ENCODE data around the gene ANO9.
"Not testable (repeated sequence)": the region's sequence is repeated elsewhere in the genome, so short reads cannot be mapped to it uniquely, and the experiment has no call there.

ANO9 gene

GRCh38 chr11:398826-399225 lies 43.0 kb downstream of the ANO9 start:
- peak; percentile 17 for DNase-seq

DNA sequence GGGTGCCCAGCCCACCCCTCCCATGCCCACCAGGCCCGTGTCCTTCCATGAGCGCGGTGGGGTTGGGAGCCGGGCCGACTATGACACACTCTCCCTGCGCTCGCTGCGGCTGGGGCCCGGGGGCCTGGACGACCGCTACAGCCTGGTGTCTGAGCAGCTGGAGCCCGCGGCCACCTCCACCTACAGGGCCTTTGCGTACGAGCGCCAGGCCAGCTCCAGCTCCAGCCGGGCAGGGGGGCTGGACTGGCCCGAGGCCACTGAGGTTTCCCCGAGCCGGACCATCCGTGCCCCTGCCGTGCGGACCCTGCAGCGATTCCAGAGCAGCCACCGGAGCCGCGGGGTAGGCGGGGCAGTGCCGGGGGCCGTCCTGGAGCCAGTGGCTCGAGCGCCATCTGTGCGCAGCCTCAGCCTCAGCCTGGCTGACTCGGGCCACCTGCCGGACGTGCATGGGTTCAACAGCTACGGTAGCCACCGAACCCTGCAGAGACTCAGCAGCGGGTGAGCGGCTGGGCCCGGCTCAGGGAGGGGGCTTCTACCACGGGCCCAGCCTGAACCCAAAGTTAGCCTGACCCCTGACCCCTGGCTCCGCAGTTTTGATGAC lies 44.8 kb downstream of the ANO9 start:
- peak; percentile 63 for DNase-seq

DNA sequence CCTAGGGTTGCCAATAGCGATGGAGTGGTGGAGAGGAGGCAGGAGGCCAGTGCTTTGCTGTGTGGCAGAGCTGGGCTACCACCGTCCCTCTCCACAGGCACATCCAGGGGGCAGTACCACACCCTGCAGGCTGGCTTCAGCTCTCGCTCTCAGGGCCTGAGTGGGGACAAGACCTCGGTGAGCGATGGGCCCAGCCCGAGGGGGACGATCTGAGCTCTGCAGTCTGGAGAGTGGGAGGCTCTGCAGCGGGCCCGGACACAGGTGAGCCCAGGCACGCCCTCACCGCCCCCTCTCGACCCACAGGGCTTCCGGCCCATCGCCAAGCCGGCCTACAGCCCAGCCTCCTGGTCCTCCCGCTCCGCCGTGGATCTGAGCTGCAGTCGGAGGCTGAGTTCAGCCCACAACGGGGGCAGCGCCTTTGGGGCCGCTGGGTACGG lies 45.3 kb downstream of the ANO9 start:
- peak; percentile 35 for DNase-seq

GRCh38 chr11:395866-396265 lies 45.9 kb downstream of the ANO9 start:
- no peak for DNase-seq

DNA sequence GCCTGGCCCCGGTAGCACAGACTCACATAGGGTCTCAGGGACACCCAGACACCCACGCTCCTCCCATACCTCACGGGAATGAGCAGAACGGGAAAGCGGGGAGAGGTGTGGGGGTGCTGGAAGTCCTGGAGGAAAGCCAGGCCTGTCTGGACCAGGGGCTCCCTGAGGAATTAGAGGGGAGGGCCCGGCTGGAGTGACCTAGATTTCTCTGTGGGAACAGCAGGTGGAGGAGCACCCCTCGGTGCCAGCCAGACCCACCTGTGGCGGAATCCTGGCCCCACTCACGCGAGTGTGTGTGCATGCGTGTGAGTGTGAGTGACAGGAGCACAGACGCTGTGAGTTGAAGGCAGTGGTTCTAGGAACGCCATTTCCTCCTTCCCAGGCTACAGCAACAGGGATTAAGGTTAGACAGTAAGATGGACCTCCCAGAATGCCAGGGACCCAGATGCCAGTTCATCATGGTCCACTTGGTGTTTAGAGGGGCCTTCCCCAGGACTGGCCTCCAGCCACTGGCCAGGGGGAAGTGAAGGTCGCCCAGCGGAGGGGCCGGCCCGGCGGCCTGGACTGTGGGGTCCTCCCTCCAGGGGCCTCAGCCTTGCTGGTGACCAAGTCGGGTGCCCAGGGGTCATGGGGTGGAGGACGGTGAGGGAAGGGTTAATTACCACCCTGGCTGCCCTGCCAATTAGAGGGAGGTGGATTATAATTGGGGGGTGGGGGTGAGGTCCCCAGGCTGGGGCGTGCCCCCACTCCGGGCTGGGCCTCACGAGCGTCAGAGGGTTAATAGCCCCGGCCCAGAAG lies 46.8 kb downstream of the ANO9 start:
- DNase-seq: no peak

DNA sequence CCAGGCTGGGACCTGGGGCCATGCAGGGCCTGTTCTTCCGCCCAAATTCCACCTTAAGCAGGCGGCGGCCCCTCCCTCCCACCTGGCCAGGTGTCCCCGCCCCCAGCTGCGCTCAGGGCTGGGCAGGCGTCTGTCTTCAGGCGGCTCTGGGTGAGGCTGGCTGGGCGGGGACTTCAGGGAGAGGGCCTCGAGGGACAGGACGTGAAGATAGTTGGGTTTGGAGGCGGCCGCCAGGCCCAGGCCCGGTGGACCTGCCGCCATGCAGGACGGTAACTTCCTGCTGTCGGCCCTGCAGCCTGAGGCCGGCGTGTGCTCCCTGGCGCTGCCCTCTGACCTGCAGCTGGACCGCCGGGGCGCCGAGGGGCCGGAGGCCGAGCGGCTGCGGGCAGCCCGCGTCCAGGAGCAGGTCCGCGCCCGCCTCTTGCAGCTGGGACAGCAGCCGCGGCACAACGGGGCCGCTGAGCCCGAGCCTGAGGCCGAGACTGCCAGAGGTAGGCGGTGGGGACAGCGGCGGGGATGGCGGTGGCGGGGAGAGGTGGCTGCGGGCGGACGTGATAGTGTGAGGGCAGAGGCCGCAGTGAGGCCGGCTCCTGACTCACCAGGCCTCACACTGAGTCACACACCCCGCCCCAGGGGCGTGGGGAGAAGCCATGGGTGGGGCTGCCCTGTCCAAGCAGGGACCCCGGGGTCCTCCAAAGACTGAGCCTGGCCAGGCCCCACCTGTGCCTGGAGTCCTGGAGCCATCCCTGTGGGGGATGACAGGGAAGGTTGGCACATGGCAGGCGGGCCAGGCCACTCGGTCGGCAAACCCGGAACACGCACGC lies 47.6 kb downstream of the ANO9 start, which contains the start of gene PKP3:
Gene PKP3 (plus strand): TSS at position 176 of the 824 bp plus-strand sequence. CDS start 84 bp downstream, at position 260.
- DNase-seq: no peak

DNA sequence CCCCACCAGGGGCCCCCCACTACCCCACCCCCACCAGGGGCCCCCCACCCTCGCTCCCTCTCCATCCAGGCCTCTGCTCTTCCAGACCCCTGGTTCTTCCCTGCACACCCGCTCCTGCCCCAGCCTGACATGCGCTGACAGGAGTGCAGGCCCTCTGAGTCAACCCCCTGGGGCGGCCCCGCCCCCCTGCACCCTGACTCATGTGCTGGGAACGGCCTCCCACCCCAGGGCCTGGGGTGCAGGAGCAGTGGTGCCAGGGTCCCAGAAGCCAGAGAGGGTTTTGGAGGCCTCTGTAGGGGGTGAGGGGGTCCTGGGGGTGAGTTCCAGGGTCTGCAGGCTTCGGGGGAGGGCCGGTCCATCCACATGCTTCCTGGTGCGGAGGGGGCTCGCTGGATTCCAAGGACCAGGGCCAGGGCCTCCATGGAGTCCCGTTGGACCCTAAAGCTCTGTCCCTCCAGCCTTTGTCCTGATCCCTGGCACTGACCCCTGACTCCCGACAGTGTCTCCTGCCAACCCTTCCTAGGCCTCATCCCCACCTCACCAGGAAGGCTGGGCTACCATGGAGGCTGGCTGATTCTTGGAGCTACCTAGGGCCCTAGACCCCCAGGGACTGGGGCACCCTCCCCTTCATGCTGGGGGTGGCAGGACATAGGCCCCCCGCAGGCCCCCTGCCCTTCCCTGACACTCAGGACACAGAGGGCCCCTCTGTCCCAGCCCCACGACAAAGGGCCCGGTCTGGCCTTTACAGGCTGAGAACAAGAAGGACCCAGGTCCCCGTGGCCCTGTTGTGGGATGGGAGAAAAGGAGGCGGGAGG lies 48.4 kb downstream of the ANO9 start:
- DNase-seq: no peak

DNA sequence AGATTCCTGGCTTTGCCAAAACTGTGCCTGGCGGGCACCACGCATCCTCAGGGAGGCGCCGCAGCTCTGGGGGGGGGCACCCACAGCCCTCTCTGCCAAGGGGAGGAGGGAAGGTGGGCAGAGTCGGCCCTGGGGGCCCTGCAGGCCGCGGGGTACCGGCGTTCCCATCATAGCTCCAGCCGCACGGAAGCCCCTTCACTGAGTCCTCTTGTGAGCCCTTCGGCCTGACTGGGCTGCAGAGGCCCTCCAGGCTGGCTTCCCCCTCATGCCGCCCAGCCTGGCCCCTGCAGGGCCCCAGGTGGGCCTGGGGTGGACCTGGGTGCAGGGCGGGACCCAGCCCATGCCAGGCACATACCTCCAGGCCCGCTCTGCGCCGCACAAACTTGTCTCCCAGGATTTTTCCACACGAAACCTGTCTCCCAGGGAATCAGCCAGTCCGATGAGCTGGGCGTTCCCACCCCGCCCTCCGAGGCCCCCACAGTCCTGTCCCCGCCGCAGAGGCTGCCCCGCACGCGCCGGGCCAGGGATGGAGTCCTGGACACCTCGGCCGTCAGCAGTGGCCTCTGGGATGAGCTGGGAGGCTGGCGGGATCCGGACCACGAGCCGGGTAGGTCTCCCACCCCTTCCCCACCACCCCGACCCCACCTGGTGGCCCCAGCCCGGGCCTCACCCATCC lies 49.6 kb downstream of the ANO9 start:
- no peak for DNase-seq

DNA sequence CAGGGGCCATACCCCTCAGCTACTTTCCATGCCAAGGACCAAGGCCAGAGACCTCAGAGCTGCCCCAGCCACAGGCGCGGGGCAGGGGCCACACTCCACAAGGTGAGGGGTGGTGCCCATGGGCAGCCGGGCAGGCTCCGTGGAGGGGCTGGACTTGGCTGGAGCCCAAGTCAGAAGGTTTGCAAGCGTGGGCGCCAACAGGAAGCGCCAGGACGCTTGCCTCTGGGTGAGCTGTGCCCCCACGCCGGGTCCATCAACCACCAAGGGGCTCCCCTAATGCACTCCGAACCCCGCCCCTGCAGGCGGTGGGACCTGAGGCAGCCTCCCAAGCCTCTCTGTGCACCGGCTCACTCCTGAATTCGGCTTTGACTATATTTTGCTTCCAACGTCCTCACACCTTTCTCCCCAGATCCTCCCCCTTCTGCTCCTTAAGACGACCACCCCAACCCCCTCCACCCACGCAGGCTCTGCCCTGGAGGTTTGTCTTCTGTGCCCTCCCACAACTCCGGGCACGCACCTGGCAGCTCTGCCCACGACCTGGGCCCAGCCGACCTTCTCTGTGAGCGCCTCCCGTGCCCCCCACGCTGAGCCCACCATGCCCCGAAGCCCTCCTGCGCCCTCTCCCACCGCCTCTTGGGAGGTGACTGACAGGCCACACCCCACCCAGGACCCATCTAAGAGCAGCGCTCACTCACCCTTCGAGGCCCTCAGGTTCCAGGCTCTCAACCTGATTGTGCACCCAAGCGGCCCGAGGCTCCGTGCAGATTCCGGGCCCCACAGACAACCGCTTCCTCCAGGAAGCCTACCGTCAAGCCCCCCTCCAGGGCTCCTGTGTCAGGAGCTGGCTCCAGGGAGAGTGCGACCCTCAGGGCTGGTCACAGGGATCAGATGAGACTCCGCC lies 50.4 kb downstream of the ANO9 start:
- no peak for DNase-seq

GRCh38 chr11:390175-390574 lies 51.6 kb downstream of the ANO9 start:
- DNase-seq: no peak

GRCh38 chr11:389369-389768 lies 52.4 kb downstream of the ANO9 start:
- DNase-seq: not testable (repeated sequence)

GRCh38 chr11:387193-387793 lies 54.5 kb downstream of the ANO9 start:
- no peak for DNase-seq

- no peak for DNase-seq
These were observed 55.3 kb downstream of the ANO9 start for GRCh38 chr11:386483-386882.

- no peak for DNase-seq
These were observed 56.0 kb downstream of the ANO9 start for GRCh38 chr11:385594-386351.

GRCh38 chr11:384511-384910 lies 57.3 kb downstream of the ANO9 start:
- no peak for DNase-seq

- DNase-seq: no peak
These were observed 58.4 kb downstream of the ANO9 start for GRCh38 chr11:383431-383830.

DNA sequence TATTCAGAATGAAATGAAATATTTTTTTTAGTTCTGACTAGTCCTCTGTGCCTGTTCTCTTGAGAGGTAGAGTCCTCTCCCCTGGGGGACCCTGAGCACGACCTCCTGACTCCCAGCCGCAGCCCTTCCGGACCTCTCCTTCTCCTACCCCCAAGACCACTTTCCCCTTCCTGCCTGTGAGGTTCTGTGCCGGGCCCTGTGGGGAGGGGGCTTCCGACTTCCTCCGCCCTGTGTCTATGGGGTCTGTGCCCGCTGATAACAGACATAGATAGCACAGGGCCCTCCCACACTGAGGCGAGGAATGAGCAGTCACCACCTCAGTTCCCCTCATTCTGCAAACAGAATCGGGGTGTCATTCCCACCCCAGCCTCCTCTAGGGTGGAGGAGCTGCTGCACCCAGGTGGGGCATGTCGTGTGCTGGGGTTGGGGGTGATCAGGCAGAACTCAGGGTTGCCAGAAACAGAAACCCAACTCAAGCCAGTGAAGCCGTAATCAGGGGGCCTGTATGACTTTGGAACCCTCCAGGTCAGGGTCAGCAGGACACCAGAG lies 59.7 kb downstream of the ANO9 start:
- DNase-seq: no peak

- DNase-seq: no peak
These were observed 60.2 kb downstream of the ANO9 start for GRCh38 chr11:381501-382072.

GRCh38 chr11:380996-381395 lies 60.8 kb downstream of the ANO9 start:
- DNase-seq: no peak
